Activated B cell treated with CpG ODN at 0.5 μM for 24 hours (primary cell): Measurements from ENCODE around the gene IL22. TPM values are rescaled to one million over a fixed set of nuclear protein-coding genes. Genes with fewer than 3 reads are reported as not detected.

ENCODE experiments used
- ATAC-seq: fragments of 200-7000 bp; cut with Tn5 transposase; one replicate; pipeline ENCODE4 v1.10.0; 2021; ENCODE audit warnings: low read depth, mild to moderate bottlenecking, moderate library complexity
- CTCF ChIA-PET: fragments of 350-600 bp; sonication (Branson Sonifier 250); formaldehyde crosslinking; loops from one replicate; lab custom pipeline; 2021; ENCODE audit warnings: antibody characterized with exemption; lab: Charles Lee
- POLR2A ChIA-PET: fragments of 350-600 bp; sonication (Branson Sonifier 250); formaldehyde crosslinking; loops from one replicate; lab custom pipeline; 2021; ENCODE audit warnings: antibody characterized with exemption; lab: Charles Lee
- DNase-seq: peaks from one replicate; pipeline ENCODE4 v3.0.0; 2022
- H3K27ac Mint-ChIP-seq: one replicate; pipeline ENCODE4 v1.8.0; 2020; ENCODE audit warnings: mixed read lengths
- H3K27me3 Mint-ChIP-seq: one replicate; pipeline ENCODE4 v1.8.0; 2021; ENCODE audit warnings: mixed read lengths
- H3K36me3 Mint-ChIP-seq: one replicate; pipeline ENCODE4 v1.8.0; 2021; ENCODE audit warnings: low read depth, mixed read lengths
- H3K4me1 Mint-ChIP-seq: one replicate; pipeline ENCODE4 v1.8.0; 2021; ENCODE audit warnings: mixed read lengths
- H3K4me3 Mint-ChIP-seq: one replicate; pipeline ENCODE4 v1.8.0; 2020; ENCODE audit warnings: mild to moderate bottlenecking, mixed read lengths
- H3K9me3 Mint-ChIP-seq: one replicate; pipeline ENCODE4 v1.8.0; 2020; ENCODE audit warnings: mixed read lengths
- CTCF ChIP-seq: fragments of 200-600 bp; IDR thresholded peaks from one replicate; pipeline ENCODE4 v1.8.0; 2022; ENCODE audit warnings: antibody characterized with exemption, mild to moderate bottlenecking
- intact Hi-C: fragments of 100-400 bp; cut with micrococcal nuclease; formaldehyde crosslinking; loops from one replicate; pipeline ENCODE4 v1.15.1; 2024
- total RNA-seq: library from RNA; stranded (reverse); gene quantifications from 2 replicates; pipeline ENCODE4 v1.2.3, GENCODE V29; 2022

Gene IL22
- total RNA-seq, 1 donor from 2014 or later, result not detected

- ChIA-PET POLR2A (no interaction called here), CTCF (interaction anchor here (2.1 to 4.9 kb wide), 2 partner anchors 11 to 91 kb away, joined by 5 to 96 read pairs; no protein-coding TSS in a partner anchor)
- H3K27ac Mint-ChIP-seq, result no peak within 1 kb of the TSS
- no peak for TF ChIP-seq CTCF
- peaks cover 3% of the 10 kb centered on the region for H3K27me3 Mint-ChIP-seq
- DNase-seq (no peak), ATAC-seq (no peak)
- H3K4me3 Mint-ChIP-seq, result no peak within 1 kb of the TSS
- no peaks in the 10 kb centered on the region for H3K9me3 Mint-ChIP-seq
- H3K36me3 Mint-ChIP-seq, result no peaks in the 10 kb centered on the region
- peaks cover 5% of the 10 kb centered on the region for H3K4me1 Mint-ChIP-seq
- intact Hi-C loops, result no loop called here
These were observed 27.6 kb downstream of the IL22 start, which contains the start of gene IL26 for GRCh38 chr12:68225576-68226476. IL26 (minus strand) TSS chr12:68225810; CDS start chr12:68225756, 54 bp downstream.

- ATAC-seq, result no peak
- Mint-ChIP-seq H3K36me3 (no peaks in the 10 kb centered on the region), H3K9me3 (no peaks in the 10 kb centered on the region), H3K27me3 (peaks cover 3% of the 10 kb centered on the region), H3K4me3 (no peak overlapping the region), H3K4me1 (peaks cover 5% of the 10 kb centered on the region), H3K27ac (no peak overlapping the region)
- intact Hi-C loops, result loop anchor here (5.0 kb wide), 1 partner anchor 583 kb away; the partner anchor contains the start of gene MDM2
- CTCF ChIA-PET, result interaction anchor here (2.1 to 4.9 kb wide), 3 partner anchors 12 to 96 kb away, joined by 5 to 96 read pairs (median 26); no protein-coding TSS in a partner anchor
- DNase-seq, result no peak
- POLR2A ChIA-PET, result no interaction called here
- no peak for TF ChIP-seq CTCF
These were observed 28.7 kb downstream of the IL22 start for GRCh38 chr12:68224613-68225285.

GRCh38 chr12:68223067-68223747 is 30.2 kb downstream of the IL22 start:
- Mint-ChIP-seq H3K27ac (no peak overlapping the region), H3K36me3 (no peaks in the 10 kb centered on the region), H3K4me3 (peak overlapping the region; percentile 48), H3K27me3 (peaks cover 3% of the 10 kb centered on the region), H3K9me3 (no peaks in the 10 kb centered on the region), H3K4me1 (peaks cover 5% of the 10 kb centered on the region)
- no peak for TF ChIP-seq CTCF
- ChIA-PET CTCF (interaction anchor here (0.6 to 4.9 kb wide), 19 partner anchors 9 to 867 kb away, joined by 3 to 96 read pairs (median 4); no protein-coding TSS in a partner anchor), POLR2A (interaction anchor here (0.7 kb wide), 1 partner anchor 93 kb away, joined by 3 read pairs; no protein-coding TSS in a partner anchor)
- intact Hi-C loops, result loop anchor here (1.0 to 5.0 kb wide), 6 partner anchors 94 to 868 kb away; partner anchors contain the start of genes MDM2, NUP107 and SLC35E3
- DNase-seq (peak; percentile 29), ATAC-seq (peak; percentile 99)

GRCh38 chr12:68222326-68222725 is 31.1 kb downstream of the IL22 start:
- ATAC-seq, result no peak
- POLR2A ChIA-PET, result no interaction called here

More at GRCh38 chr12:68222326-68222725, 31.1 kb downstream of the IL22 start:
- no peak for TF ChIP-seq CTCF
- no peak overlapping the region for H3K4me3 Mint-ChIP-seq
- DNase-seq, result no peak
- intact Hi-C loops, result loop anchor here (2.0 to 5.0 kb wide), 2 partner anchors 585 to 868 kb away; partner anchors contain the start of gene MDM2
- H3K4me1 Mint-ChIP-seq, result peaks cover 5% of the 10 kb centered on the region
- no peak overlapping the region for H3K27ac Mint-ChIP-seq
- no peaks in the 10 kb centered on the region for H3K9me3 Mint-ChIP-seq
- peaks cover 6% of the 10 kb centered on the region for H3K27me3 Mint-ChIP-seq
- no peaks in the 10 kb centered on the region for H3K36me3 Mint-ChIP-seq
- CTCF ChIA-PET, result interaction anchor here (0.6 to 4.9 kb wide), 13 partner anchors 10 to 866 kb away, joined by 3 to 96 read pairs (median 4); no protein-coding TSS in a partner anchor
